CD4-positive, alpha-beta T cell treated with Interleukin-17A for 4 hours (primary cell): ENCODE data around the gene SKOR2.

Experiments used
- DNase-seq: peaks from one replicate; pipeline ENCODE4 v3.0.0-alpha.2; 2020; ENCODE audit warnings: mixed read lengths

SKOR2 gene, protein sequence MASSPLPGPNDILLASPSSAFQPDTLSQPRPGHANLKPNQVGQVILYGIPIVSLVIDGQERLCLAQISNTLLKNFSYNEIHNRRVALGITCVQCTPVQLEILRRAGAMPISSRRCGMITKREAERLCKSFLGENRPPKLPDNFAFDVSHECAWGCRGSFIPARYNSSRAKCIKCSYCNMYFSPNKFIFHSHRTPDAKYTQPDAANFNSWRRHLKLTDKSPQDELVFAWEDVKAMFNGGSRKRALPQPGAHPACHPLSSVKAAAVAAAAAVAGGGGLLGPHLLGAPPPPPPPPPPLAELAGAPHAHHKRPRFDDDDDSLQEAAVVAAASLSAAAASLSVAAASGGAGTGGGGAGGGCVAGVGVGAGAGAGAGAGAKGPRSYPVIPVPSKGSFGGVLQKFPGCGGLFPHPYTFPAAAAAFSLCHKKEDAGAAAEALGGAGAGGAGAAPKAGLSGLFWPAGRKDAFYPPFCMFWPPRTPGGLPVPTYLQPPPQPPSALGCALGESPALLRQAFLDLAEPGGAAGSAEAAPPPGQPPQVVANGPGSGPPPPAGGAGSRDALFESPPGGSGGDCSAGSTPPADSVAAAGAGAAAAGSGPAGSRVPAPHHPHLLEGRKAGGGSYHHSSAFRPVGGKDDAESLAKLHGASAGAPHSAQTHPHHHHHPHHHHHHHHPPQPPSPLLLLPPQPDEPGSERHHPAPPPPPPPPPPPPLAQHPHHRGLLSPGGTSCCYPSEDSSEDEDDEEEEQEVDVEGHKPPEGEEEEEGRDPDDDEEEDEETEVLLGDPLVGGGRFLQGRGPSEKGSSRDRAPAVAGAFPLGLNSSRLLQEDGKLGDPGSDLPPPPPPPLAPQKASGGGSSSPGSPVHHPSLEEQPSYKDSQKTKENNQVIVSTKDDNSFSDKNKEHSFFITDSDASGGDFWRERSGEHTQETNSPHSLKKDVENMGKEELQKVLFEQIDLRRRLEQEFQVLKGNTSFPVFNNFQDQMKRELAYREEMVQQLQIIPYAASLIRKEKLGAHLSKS

DNA sequence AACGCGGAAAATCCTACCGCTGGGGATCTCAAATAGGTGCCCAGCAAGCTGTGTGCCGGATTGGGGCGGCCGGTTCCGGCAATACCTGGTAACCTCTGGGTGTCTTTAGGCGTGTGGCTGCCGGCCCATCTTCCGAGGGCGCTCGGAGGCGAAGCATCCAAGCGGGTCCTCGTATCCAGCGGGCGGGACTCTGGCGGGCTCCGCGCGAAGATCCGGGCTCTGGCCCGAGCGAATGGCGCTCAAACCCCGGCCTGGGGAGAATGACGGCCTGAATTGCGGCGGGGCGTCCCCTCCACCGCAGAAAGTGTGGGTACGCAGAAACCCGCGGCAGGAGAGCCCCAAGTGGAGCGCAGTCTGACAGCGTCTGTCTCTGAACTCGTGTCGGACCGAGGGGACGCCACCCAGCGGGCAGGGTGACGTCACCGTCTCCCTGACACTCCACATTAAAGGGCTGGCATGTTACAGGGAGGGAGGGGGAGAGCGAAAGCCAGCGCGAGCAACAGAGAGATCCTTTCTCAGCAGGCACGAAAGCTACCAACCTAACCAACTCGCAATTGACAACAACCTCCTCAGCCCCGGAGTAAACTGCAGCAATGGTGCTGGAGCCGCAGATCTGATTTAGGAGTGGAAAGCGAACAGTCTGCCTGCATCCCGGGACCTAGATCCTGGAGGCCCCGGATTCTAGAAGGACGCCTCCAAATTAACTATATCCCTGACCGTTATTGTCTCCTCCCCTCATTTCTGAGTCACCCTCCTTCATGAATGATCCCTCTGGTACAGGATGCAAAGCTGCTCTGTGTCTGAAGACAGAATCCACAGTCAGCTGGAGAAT, at the start of gene SKOR2:
Gene SKOR2 (minus strand): TSS at position 372 of the 832 bp plus-strand sequence. CDS start 2,477 bp downstream, outside the sequence.
- DNase-seq, result no peak

DNA sequence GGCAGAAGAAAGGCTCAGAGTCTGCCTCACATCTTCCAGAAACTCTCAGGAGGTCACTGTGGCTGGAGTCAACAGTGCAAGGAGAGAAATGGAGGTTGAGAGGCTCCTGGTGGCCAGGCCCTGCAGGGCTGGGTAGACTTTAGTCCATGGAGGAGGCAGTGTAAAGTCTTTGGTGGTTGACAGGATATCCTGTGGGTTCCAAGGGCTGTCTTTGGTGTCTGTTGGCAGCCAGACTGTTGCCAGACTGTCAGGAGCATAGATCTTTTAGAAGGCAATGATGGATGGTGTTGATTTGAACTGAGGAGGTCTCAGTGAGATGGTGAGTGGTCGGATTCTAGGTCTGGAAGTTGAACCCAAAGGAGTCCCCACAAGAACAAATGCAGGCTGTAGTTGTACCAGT, 45.0 kb upstream of the SKOR2 start:
- DNase-seq, result no peak

DNA sequence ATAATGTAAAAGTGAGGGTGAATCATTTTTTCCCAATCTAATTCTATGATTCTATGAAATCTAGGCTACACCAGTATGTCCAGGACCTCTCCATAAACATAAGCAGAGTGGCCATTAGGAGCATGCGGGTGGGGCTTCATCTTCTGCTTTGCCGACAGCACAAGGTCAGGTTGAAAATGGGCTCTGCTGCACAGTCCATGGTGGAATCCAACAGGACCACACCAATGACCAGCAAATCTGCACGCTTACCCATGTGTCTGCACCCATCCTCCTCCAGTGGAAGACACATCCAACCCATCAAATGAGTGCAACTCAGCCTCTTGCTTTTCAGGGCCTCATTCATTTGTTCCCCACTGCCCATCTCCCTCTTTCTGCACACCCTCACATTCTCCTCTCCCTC, 43.3 kb upstream of the SKOR2 start:
- DNase-seq, result no peak

DNA sequence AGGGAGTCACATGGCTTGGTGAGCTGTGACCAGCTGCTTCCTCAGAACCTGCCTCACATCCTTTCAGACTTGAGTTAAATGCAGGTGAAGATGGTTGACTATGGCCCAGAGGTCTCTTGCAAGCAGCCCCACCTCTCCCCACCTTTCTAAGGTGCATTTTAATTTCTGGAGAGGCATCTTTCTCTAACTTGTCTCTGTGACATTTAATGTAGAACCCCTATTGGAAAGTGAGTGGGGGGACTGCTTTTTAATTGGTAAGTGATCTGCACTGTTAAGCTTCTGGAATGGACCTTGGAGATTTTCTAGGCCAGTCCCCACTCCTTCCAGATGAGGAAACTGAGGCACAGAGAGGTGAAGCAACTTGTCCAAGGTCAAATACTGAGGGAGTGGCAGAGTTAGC, 37.3 kb upstream of the SKOR2 start:
- DNase-seq, result no peak

DNA sequence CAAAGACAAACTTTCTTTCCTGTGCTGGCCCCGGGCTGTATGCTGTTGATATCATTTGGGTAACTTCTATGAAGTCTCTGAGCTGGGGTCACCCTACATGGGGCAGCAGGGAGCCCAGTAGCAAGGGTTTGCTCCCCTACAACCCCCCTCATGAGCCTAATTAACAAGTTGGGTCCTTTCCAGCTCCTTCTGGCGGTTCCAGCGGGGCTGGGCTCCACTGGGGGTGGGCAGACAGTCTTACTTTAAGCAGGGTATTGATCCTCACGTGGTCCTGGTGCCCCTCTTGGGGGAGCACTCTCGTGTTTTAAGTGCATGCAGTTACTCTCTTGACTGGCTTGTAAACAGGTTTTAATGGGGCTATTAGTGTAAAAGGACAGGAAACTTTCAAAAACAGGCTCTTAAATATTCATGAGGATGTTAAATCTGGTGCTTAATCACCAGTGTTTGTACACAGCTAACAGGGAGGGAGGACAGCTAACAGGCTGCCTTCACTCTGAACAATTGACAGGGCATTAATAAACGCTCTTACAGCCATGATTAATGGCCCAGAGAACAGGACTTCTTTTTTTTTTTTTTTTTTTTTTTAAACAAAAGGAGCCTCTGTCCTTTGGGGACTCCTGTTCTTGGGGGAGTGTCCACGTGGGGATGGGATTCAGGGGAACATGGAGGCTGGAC, 36.6 kb upstream of the SKOR2 start:
- no peak for DNase-seq

- DNase-seq, result no peak
These were observed 35.4 kb upstream of the SKOR2 start for GRCh38 chr18:47286776-47287410.

DNA sequence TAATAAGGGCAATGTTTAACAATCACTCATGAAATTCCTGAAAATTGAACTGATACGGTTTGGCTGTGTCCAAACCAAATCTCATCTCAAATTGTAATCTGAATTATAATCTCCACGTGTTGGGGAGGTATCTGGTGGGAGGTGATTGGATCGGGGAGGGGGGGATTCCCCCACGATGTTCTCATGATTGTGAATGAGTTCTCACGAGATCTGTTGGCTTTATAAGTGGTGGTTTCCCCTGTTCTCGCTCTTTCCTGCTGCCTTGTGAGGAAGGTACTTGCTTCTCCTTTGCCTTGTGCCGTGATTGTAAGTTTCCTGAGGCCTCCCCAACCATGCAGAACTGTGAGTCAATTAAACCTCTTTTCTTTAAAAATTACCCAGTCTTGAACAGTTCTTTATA, 34.0 kb upstream of the SKOR2 start:
- DNase-seq, result no peak

GRCh38 chr18:47284721-47285395, 33.4 kb upstream of the SKOR2 start:
- no peak for DNase-seq

- no peak for DNase-seq
These were observed 32.0 kb upstream of the SKOR2 start for GRCh38 chr18:47283476-47283875.

- DNase-seq, result no peak
These were observed 28.7 kb upstream of the SKOR2 start for GRCh38 chr18:47280121-47280520.

- DNase-seq, result no peak
These were observed 23.5 kb upstream of the SKOR2 start for GRCh38 chr18:47274961-47275360.

GRCh38 chr18:47265197-47265596, 13.7 kb upstream of the SKOR2 start:
- DNase-seq, result no peak

DNA sequence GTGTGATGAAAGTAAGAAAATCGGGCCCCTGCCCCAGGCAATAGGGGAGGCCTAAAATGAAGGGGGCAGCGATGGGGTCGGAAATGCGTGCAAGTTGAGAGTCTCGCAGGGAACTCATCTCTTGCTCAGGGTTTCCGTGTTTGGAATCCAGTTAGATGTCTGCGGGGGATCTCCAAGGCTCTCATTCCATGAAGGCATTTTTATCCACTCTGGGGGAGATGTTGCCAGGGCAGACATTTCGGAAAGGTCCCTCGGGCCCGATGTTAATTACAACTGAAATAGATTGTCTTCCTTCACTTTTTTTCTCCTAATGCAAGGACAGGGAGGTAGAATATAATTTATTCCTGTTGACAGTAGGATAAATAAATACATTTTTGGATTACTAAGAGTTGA, 12.8 kb upstream of the SKOR2 start:
- DNase-seq, result no peak

- DNase-seq, result no peak
These were observed 12.2 kb upstream of the SKOR2 start for GRCh38 chr18:47263430-47264307.

DNA sequence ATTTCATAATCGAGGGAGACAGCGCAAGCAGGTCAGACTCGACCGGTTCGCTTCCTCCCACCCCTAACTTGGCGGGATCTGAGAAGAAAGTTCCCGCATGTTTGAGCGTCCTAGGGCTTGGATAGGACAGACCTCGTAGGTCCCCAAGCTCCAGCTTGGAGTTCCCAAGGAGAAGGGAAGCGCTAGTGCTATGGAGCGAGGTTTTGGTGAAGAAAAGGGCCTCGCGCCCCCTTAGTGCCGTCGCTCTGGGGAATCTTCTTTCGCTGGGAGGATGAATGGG, 11.6 kb upstream of the SKOR2 start:
- no peak for DNase-seq

DNA sequence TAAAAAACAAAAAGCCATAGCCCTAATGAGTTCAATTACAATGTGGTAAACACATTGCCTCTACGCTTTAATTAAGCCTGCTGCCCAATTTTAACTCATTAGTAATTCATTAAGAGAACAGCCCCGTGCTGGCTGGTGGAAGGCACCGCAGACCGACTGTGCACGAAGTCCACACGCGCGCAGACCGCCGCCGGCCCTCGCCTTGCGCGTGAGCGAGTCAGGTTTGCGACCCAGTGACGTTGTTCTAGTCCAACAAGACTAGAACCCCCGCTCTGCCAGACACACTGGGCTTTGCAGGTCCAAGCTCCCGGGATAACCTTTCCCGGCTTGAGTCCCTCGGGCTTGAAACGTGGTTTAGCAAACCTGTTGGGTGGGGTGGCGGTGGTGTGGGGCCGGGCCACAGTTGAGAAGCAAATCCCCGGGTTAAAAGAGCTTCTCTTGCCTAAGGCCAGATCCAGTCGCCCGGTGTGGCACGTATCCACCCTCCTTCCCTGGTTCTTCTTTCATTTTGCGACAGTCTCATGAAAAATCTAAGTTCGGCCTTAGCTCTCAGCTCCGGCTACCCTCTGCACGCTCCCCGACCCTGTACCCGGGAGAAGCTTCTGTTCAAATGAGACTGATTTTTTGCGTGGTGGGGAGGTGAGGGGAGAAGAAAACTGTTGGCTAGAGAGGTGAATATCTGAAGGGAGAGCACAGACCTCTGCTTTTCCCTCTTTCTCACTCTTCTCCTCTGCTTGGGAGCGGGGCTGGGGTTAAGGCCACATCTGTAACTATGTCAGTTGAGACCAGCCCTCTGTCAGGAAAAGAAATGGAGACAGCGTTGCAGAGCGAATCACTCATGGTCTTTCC, 11.1 kb upstream of the SKOR2 start:
- DNase-seq, result no peak

- no peak for DNase-seq
These were observed 10.4 kb upstream of the SKOR2 start for GRCh38 chr18:47261902-47262300.

DNA sequence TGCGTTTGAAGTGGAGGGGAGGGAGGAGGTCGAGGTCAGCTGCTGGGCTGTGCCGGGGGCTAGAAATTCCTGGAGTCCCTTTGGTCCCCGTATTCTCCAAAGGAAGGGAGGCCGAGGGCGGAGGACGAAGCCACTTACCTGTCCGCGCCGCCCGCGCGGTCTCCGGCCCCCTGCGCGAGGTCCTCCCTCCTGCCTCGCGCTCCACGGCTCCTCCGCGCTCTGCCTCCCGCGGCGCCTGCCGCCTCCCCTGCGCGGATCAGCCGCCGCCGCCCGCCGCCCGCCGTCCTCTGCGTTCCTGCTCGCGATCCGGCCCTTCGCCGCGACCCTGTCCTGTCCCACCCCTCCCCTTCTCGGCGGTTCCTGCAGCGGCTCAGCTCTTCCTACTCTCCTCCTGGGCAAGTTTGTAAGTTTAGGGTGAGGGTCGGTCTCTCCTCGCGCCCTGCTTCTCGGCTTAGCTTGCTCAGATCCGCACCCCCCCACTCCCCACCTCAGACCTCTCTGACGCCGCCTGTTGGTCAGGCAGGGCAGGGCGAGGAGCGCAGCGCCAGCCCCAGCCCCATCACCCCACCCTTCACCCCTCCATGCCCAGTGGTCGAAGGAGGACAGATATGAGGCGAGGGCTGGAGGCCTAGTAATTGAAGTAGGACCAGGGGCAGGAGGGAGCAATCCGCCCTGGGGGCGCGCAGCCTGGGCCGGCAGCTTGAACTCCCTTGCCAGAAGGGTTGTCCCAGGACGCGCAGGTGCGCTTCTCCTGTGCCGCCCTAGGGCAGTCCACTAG, 9.7 kb upstream of the SKOR2 start:
- no peak for DNase-seq
